22Rv1 (cell line): ENCODE measurements around the gene ST7L.

Experiments used
- CTCF ChIP-seq: fragments of 450-650 bp; IDR thresholded peaks from 2 replicates; pipeline ENCODE4 v1.5.1; 2017; ENCODE audit warnings: mild to moderate bottlenecking
- ZFX ChIP-seq: fragments of 450-650 bp; IDR thresholded peaks from 2 replicates; pipeline ENCODE4 v1.6.1; 2017; ENCODE audit warnings: antibody characterized with exemption, borderline replicate concordance

- TF ChIP-seq CTCF (no peak), ZFX (no peak)
These were observed 105.7 kb downstream of the ST7L start for GRCh38 chr1:112513112-112513870.
